GDM1 (cell line): Measurements from ENCODE around the gene SUGP2.
"Not testable (repeated sequence)": the region's sequence is repeated elsewhere in the genome, so short reads cannot be mapped to it uniquely, and the experiment has no call there.

Experiments used
- DNase-seq: peaks from one replicate; lab custom pipeline; 2025; lab: John Stamatoyannopoulos, UW

Gene SUGP2

GRCh38 chr19:19031891-19032290 lies 1.4 kb downstream of the SUGP2 start:
- DNase-seq, result no peak

GRCh38 chr19:19028526-19028925 lies 4.8 kb downstream of the SUGP2 start:
- DNase-seq, result no peak

- DNase-seq, result no peak
These were observed 6.1 kb downstream of the SUGP2 start for GRCh38 chr19:19027228-19027627.

- no peak for DNase-seq
These were observed 6.9 kb downstream of the SUGP2 start for GRCh38 chr19:19026299-19026971.

GRCh38 chr19:19025861-19026260 lies 7.5 kb downstream of the SUGP2 start:
- DNase-seq, result no peak

- DNase-seq, result not testable (repeated sequence)
These were observed 9.9 kb downstream of the SUGP2 start for GRCh38 chr19:19023376-19023775.

GRCh38 chr19:19022380-19022961 lies 10.8 kb downstream of the SUGP2 start:
- no peak for DNase-seq

GRCh38 chr19:19021115-19021514 lies 12.2 kb downstream of the SUGP2 start:
- DNase-seq, result no peak

GRCh38 chr19:19010551-19010950 lies 22.8 kb downstream of the SUGP2 start:
- DNase-seq, result no peak

GRCh38 chr19:19009951-19010350 lies 23.4 kb downstream of the SUGP2 start:
- DNase-seq, result no peak

- DNase-seq, result no peak
These were observed 27.1 kb downstream of the SUGP2 start for GRCh38 chr19:19006213-19006612.

- no peak for DNase-seq
These were observed 29.2 kb downstream of the SUGP2 start for GRCh38 chr19:19004144-19004543.

- no peak for DNase-seq
These were observed 33.3 kb downstream of the SUGP2 start for GRCh38 chr19:18999896-19000620.

GRCh38 chr19:18999016-18999758 lies 34.1 kb downstream of the SUGP2 start:
- no peak for DNase-seq

- no peak for DNase-seq
These were observed 35.0 kb downstream of the SUGP2 start for GRCh38 chr19:18998276-18998675.

GRCh38 chr19:18996796-18997394 lies 36.4 kb downstream of the SUGP2 start:
- DNase-seq, result no peak

- no peak for DNase-seq
These were observed 37.0 kb downstream of the SUGP2 start for GRCh38 chr19:18996351-18996750.

GRCh38 chr19:18995804-18996241 lies 37.5 kb downstream of the SUGP2 start:
- DNase-seq, result no peak

GRCh38 chr19:18993115-18993514 lies 40.2 kb downstream of the SUGP2 start:
- DNase-seq, result no peak

GRCh38 chr19:18992696-18993095 lies 40.6 kb downstream of the SUGP2 start:
- DNase-seq, result no peak

GRCh38 chr19:18991468-18991867 lies 41.8 kb downstream of the SUGP2 start:
- DNase-seq, result no peak

GRCh38 chr19:18991006-18991405 lies 42.3 kb downstream of the SUGP2 start:
- DNase-seq, result no peak
